SK-N-MC (cell line): ENCODE results near the gene CDK17.

Experiments used
- EZH2 ChIP-seq: fragments of 200-600 bp; sonication (generic); IDR thresholded peaks from one replicate; pipeline ENCODE4 v1.6.1; 2017; ENCODE audit warnings: antibody characterized with exemption
- POLR2AphosphoS5 ChIP-seq: IDR thresholded peaks from 2 replicates; pipeline ENCODE4 v1.6.1; 2012; ENCODE audit warnings: mild to moderate bottlenecking, low read depth, low read length, borderline replicate concordance

DNA sequence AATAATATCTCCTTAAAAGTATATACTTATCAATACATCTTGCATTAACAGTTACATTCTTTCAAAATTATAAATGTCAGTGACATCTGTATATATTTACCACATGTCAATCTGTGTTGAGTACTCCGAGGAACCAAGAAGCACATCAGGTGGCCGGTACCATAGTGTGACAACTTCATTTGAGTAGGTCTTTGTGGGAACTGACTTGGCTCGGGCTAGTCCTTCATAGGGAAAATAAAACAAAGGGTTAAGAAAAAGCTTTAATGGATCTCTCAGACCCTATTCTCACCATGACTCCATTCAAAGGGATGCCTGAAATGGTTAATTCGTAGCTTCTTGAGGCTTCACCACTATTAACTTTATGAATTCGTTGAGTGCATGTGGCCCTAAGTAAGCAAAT is 111.2 kb downstream of the CDK17 start:
- TF ChIP-seq EZH2 (no peak), POLR2AphosphoS5 (no peak)
